ENCODE data around the gene ZNF622. TPM values are rescaled to one million over a fixed set of nuclear protein-coding genes. Genes with fewer than 3 reads are reported as not detected.

Gene ZNF622
- total and polyA plus RNA-seq, 10 of the 15 experiments (the other 5 are each of a cell fraction or from before 2014, with no cell fraction given) = 9.0 to 60.3 (median 31.0) TPM

GRCh38 chr5:16483361-16483760 is 17.8 kb upstream of the ZNF622 start:
- intact Hi-C loops (cut with micrococcal nuclease; ENCODE audit: unreplicated experiment) = no loop called here
- H3K79me2 ChIP-seq (ENCODE audit: control insufficient read depth, insufficient read depth, low read length) = no peaks in the 10 kb centered on the region
- H3K27ac ChIP-seq (ENCODE audit: control insufficient read depth, insufficient read depth) = no peak overlapping the region
- no peaks in the 10 kb centered on the region for H3K4me1 ChIP-seq (ENCODE audit: control insufficient read depth, insufficient read depth, low read length)
- no peaks in the 10 kb centered on the region for H4K20me1 ChIP-seq (ENCODE audit: control insufficient read depth, insufficient read depth)
- POLR2A ChIA-PET = no interaction called here
- no peaks in the 10 kb centered on the region for H3K36me3 ChIP-seq (ENCODE audit: control insufficient read depth in 2 of 2, insufficient read depth in 2 of 2, low read length in 1 of 2)
- in situ Hi-C loops (cut with MboI) = no loop called here
- no peak overlapping the region for H3K9ac ChIP-seq (ENCODE audit: control insufficient read depth, insufficient read depth, low read length)
- H3K4me3 ChIP-seq = no peak overlapping the region
- ATAC-seq (no peak), FAIRE-seq (no peak), DNase-seq (ENCODE audit: low read depth, low spot score) (no peak)
- H3K4me2 ChIP-seq (ENCODE audit: control insufficient read depth, insufficient read depth) = no peak overlapping the region
- H3K27me3 ChIP-seq (replicated peaks in 1 of 2; ENCODE audit: control insufficient read depth in 2 of 2, insufficient read depth in 2 of 2, low read length in 1 of 2) = no peaks in the 10 kb centered on the region; a peak in 1 of 4 replicates
- H3K9me3 ChIP-seq (replicated peaks; ENCODE audit: control insufficient read depth, insufficient read depth, low read length) = no peaks in the 10 kb centered on the region
- RAD21 ChIA-PET (ENCODE audit: unreplicated experiment) = interaction anchor here (1.3 kb wide), 1 partner anchor 323 kb away, joined by 4 read pairs; no protein-coding TSS in a partner anchor
- H2AFZ ChIP-seq (ENCODE audit: control insufficient read depth, low read depth, low read length) = no peak overlapping the region
- SMC1A ChIA-PET (ENCODE audit: uncharacterized antibody, unreplicated experiment) = interaction anchor here (0.9 to 2.1 kb wide), 4 partner anchors 9 to 28 kb away, joined by 3 to 6 read pairs (median 3); no protein-coding TSS in a partner anchor
- TF ChIP-seq ZBTB33 (IDR thresholded peaks at IDR 0.05) (no peak), HDAC2 (IDR thresholded peaks at IDR 0.05) (no peak)
- no TSS peak for BruUV-seq (replicated peaks)
- CTCF ChIA-PET = interaction anchor here (1.1 to 1.4 kb wide), 3 partner anchors 15 to 27 kb away, joined by 3 to 5 read pairs (median 3); no protein-coding TSS in a partner anchor

GRCh38 chr5:16482891-16483290 is 17.3 kb upstream of the ZNF622 start:
- Histone ChIP-seq H3K27me3 (replicated peaks in 1 of 2; ENCODE audit: control insufficient read depth in 2 of 2, insufficient read depth in 2 of 2, low read length in 1 of 2) (no peaks in the 10 kb centered on the region; a peak in 1 of 4 replicates), H3K36me3 (ENCODE audit: control insufficient read depth in 2 of 2, insufficient read depth in 2 of 2, low read length in 1 of 2) (no peaks in the 10 kb centered on the region), H3K79me2 (ENCODE audit: control insufficient read depth, insufficient read depth, low read length) (no peaks in the 10 kb centered on the region), H4K20me1 (ENCODE audit: control insufficient read depth, insufficient read depth) (no peaks in the 10 kb centered on the region), H3K4me2 (ENCODE audit: control insufficient read depth, insufficient read depth) (no peak overlapping the region), H3K4me3 (no peak overlapping the region), H3K4me1 (ENCODE audit: control insufficient read depth, insufficient read depth, low read length) (no peaks in the 10 kb centered on the region), H2AFZ (ENCODE audit: control insufficient read depth, low read depth, low read length) (no peak overlapping the region), H3K27ac (ENCODE audit: control insufficient read depth, insufficient read depth) (no peak overlapping the region), H3K9me3 (replicated peaks; ENCODE audit: control insufficient read depth, insufficient read depth, low read length) (no peaks in the 10 kb centered on the region), H3K9ac (ENCODE audit: control insufficient read depth, insufficient read depth, low read length) (no peak overlapping the region)
- FAIRE-seq (no peak), ATAC-seq (no peak), DNase-seq (ENCODE audit: low read depth, low spot score) (no peak)
- in situ Hi-C loops (cut with MboI) (no loop called here), intact Hi-C loops (cut with micrococcal nuclease; ENCODE audit: unreplicated experiment) (no loop called here)
- 90% methylated on average over 2 of the region's 2 CpGs for WGBS (ENCODE audit: insufficient coverage, insufficient replicate concordance, low lambda C conversion rate, missing lambda C conversion rate)
- BruUV-seq (replicated peaks) = no TSS peak
- ChIA-PET SMC1A (ENCODE audit: uncharacterized antibody, unreplicated experiment) (interaction anchor here (0.9 to 2.1 kb wide), 3 partner anchors 11 to 27 kb away, joined by 3 to 6 read pairs (median 3); no protein-coding TSS in a partner anchor), POLR2A (no interaction called here), CTCF (interaction anchor here (1.0 to 1.4 kb wide), 4 partner anchors 15 to 70 kb away, joined by 3 to 5 read pairs (median 3); no protein-coding TSS in a partner anchor), RAD21 (ENCODE audit: unreplicated experiment) (interaction anchor here (1.3 kb wide), 1 partner anchor 322 kb away, joined by 4 read pairs; no protein-coding TSS in a partner anchor)
- TF ChIP-seq CEBPB (IDR thresholded peaks at IDR 0.05; ENCODE audit: borderline replicate concordance in 1 of 2, low read depth in 2 of 2, low read length in 2 of 2) = no peak
- no peak for TF ChIP-seq IRF4 (IDR thresholded peaks at IDR 0.05; ENCODE audit: low read depth, low read length)
- no peak for TF ChIP-seq BCLAF1 (IDR thresholded peaks at IDR 0.05)
- TF ChIP-seq ZNF24 (IDR thresholded peaks at IDR 0.05) = no peak
- no peak for TF ChIP-seq TBL1XR1 (IDR thresholded peaks at IDR 0.05; ENCODE audit: low read depth, low read length)
- TF ChIP-seq FOXM1 (IDR thresholded peaks at IDR 0.05; ENCODE audit: low read depth, low read length) = no peak
- TF ChIP-seq ATF3 (IDR thresholded peaks at IDR 0.05; ENCODE audit: borderline replicate concordance, extremely low read depth, low read depth, low read length) = no peak
- TF ChIP-seq RAD51 (IDR thresholded peaks at IDR 0.05) = no peak

Data from GM12878 (cell line).